HG03442 (cell line): ENCODE results near the gene R3HDM4.
"Not testable (repeated sequence)": the region's sequence is repeated elsewhere in the genome, so short reads cannot be mapped to it uniquely, and the experiment has no call there.

Experiments used
- ATAC-seq: cut with Tn5 transposase; IDR thresholded peaks from one replicate; pipeline ENCODE4 v1.9.1; 2021; ENCODE audit warnings: mild to moderate bottlenecking, moderate library complexity; ENCODE audit not compliant: unreplicated experiment

R3HDM4 gene

DNA sequence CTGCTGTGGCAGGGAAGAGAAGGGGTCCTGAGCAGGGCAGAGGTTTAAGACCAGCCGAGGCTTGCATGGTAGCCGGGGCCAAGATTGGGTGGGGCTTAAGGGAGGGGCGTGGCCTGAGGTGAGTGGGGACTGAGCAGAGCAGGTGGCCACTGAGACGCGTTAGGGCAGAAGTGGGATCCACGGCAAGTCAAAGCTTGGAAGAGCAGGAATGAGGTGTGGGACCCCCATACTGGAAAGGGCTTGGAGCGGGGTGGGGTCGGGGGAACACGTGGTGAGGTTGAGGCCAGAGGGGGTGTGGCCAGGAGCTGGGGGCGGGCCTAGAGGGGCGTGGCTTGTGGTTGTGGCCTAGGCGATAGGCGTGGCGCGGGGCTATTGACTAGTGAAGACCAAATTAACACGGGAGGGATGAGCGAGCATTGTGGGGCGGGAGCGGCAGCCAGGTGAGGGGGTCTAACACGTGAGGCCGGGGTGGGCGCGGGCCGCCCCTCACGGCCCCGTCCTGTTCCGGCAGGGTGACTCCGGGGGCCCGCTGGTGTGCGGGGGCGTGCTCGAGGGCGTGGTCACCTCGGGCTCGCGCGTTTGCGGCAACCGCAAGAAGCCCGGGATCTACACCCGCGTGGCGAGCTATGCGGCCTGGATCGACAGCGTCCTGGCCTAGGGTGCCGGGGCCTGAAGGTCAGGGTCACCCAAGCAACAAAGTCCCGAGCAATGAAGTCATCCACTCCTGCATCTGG is 50.3 kb downstream of the R3HDM4 start:
- no peak for ATAC-seq

DNA sequence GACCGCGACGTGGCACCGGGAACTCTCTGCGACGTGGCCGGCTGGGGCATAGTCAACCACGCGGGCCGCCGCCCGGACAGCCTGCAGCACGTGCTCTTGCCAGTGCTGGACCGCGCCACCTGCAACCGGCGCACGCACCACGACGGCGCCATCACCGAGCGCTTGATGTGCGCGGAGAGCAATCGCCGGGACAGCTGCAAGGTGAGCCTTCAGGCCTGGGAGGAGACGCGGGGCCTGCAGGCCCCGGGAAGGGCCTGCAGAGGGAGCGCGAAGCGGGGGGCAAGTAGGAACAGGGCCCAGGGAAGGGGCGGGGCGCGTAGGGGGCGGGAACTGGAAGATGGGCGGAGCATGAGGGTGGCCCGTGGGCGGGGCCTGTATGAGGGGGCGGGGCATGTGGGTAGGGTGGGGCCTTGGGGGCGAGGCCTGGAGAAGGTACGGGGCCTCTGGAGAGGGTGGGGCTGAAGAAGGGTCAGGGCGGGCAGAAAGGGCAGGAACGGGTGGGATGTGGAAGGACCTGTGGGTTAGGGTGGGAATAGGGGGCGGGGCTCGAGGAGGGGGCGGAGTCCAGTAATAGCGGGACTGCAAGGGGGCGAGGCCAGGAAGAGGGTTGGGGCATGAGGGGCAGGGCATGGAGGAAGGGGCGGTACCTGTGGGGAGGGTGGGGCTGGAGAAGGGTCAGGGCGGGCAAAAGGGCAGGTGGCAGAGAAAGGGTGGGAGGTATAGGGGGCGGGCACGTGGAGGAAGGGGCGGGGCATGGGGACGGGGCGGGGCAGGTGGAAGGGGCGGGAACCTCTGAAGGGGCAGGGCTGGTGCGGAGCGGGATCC is 51.1 kb downstream of the R3HDM4 start:
- ATAC-seq = no peak

DNA sequence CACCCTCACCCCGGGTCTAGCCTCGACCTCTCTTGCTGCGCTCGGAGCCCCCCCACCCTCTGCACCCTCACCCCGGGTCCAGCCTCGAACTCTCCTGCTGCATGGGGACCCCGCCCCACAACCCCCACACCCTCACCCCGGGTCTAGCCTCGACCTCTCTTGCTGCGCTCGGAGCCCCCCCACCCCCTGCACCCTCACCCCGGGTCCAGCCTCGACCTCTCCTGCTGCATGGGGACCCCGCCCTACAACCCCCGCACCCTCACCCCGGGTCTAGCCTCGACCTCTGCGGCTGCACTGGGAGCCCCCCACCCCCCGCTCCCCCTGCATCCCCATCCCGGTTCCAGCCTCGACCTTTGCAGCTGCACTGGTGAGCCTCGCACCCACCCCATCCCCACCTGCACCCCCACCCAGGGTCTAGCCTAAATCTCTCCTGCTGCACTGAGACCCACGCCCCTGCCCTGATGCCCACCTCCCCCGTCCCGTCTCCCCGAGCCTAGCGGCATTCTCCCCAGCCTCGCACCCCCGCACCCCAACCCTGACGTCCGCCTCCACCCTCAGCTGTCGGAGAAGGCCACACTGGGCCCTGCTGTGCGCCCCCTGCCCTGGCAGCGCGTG is 51.8 kb downstream of the R3HDM4 start:
- no peak for ATAC-seq

DNA sequence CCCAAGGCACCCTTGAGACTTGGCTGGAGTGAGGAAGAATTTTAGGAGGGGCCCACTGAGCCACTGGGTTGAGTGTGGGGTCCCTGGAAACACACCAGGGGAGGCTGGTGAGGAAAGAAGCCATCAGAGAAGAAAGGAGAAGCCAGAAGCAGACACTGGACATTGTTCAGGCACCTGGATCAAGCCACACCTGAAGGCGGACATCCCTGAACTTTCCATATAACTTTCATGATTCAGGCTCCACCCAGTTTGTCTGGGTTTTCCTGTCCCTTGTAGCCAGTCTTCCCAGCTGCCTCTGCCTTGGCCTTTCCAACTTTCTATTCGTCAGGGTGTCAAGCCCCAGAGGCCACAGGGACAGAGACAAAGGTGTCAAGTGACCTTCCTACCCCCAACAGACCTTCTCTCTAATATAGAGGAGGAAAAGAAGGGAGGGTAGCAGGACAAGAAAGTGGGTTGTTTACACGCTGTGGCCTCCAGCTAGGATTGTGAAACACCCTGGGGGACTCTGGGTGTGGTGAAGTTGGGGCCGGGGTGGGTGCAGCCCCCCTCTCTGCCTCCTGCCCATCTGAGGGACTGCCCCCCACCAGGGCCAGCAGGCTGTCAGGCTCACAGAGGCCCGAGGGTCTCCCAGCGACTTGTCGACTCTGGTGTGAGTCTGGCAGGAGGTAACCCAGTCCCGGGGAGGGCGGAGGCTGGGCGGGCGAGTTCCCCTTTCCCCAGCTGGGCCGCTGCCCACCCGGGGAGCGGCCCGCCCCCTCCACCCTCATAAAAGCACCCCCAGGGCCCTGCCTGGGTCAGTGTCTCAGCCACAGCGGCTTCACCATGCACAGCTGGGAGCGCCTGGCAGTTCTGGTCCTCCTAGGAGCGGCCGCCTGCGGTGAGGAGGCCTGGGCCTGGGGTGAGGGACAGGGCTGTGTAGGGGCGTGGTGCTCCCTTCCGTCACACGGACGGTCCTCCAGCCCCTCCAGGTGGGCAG is 53.9 kb downstream of the R3HDM4 start, which contains the start of gene CFD:
CFD (plus strand) TSS at position 797 of the 976 bp plus-strand sequence; CDS start at position 823, 26 bp downstream.
- ATAC-seq = no peak

DNA sequence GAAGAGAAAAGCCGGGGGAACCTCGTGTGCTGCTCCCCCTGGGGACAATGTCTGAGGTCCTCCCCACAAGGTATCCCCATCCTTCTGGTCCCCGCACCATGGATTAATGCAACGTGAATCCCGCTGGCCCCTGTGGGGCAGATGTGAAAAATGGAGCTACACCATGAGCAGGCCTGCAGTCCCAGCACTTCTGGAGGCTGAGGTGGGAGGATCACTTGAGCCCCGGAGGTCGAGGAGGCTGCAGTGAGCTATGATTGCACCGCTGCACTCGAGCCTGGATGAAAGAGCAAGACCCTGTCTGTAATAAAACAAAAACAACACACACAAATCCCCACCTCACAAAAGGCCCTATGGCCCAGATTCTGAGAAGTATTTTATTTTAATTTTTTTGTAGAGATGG is 54.7 kb downstream of the R3HDM4 start:
- no peak for ATAC-seq

DNA sequence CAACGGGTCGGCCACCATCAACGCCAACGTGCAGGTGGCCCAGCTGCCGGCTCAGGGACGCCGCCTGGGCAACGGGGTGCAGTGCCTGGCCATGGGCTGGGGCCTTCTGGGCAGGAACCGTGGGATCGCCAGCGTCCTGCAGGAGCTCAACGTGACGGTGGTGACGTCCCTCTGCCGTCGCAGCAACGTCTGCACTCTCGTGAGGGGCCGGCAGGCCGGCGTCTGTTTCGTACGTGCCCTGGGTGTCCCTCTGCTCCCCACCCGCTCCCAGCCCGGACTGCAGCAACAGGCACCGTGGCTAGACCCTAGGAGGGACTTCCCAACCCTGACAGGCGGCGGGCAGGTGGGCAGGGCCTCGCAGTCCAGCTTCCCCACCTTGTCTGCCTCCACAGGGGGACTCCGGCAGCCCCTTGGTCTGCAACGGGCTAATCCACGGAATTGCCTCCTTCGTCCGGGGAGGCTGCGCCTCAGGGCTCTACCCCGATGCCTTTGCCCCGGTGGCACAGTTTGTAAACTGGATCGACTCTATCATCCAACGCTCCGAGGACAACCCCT is 57.4 kb downstream of the R3HDM4 start:
- no peak for ATAC-seq

DNA sequence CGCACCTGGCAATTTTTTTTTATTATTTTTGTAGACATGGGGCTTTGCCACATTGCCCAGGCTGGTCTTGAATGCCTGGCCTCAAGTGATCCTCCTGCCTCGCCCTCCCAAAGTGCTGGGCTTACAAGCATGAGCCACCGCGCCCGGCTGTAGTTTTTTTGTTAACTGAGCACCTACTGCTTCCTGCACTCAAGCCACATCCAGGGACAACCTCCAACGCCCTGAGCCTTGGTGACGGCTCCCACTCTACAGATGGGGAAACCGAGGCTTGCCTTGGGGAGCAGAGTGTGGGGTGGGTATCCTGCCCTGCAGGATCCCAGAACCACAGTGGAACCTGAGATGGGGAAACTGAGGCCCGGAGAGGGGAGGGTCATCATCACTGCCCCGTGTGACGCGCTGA is 57.9 kb downstream of the R3HDM4 start:
- no peak for ATAC-seq

DNA sequence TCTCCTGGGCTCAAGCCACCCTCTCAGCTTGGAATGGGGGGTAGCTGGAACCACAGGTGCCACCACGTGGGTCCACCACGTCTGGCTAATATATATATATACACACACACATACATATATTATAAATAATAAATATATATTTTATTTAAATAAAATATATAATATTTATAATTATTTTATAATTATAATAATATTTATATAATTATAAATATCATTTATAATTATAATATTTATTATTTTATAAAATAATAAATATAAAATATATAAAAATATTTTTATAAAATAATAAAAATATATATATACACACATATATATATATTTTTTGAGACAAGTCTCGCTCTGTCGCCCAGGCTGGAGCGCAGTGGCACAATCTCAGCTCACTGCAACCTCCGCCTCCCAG is 58.5 kb downstream of the R3HDM4 start:
- no peak for ATAC-seq

DNA sequence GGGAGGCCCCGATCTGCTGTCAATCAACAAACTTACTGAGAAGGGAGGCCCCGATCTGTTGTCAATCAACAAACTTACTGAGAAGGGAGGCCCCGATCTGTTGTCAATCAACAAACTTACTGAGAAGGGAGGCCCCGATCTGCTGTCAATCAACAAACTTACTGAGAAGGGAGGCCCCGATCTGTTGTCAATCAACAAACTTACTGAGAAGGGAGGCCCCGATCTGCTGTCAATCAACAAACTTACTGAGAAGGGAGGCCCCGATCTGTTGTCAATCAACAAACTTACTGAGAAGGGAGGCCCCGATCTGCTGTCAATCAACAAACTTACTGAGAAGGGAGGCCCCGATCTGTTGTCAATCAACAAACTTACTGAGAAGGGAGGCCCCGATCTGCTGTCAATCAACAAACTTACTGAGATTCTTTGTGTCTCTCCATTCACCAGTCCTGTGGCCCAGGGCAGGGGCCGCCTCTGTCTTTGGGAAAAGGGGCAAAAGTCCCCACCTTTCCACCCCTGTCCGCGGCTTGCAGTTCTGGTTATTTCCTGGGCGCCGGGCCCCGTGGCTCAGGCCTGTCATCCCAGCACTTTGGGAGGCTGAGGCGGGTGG is 59.3 kb downstream of the R3HDM4 start:
- not testable (repeated sequence) for ATAC-seq

DNA sequence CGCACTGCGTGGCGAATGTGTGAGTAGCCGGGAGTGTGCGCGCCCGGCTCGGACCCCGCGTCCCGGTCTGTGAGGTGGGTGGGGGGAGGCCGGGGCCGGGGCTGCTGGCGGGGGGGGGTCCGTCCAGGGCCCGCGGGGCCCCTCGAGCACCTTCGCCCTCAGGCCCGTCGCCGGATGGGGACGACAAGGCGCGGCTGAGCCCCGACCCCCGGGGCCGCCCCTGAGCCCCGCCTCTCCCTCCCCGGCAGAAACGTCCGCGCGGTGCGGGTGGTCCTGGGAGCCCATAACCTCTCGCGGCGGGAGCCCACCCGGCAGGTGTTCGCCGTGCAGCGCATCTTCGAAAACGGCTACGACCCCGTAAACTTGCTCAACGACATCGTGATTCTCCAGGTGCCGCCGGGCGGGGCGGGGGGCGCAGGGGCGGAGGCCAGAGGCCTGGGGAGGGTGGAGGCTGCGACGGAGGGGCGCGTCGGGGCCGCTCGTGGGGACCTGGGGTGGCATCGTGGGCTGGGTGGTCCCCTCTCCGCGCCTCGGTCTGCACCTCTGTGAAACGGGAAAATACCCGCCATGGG is 59.9 kb downstream of the R3HDM4 start:
- ATAC-seq = no peak

DNA sequence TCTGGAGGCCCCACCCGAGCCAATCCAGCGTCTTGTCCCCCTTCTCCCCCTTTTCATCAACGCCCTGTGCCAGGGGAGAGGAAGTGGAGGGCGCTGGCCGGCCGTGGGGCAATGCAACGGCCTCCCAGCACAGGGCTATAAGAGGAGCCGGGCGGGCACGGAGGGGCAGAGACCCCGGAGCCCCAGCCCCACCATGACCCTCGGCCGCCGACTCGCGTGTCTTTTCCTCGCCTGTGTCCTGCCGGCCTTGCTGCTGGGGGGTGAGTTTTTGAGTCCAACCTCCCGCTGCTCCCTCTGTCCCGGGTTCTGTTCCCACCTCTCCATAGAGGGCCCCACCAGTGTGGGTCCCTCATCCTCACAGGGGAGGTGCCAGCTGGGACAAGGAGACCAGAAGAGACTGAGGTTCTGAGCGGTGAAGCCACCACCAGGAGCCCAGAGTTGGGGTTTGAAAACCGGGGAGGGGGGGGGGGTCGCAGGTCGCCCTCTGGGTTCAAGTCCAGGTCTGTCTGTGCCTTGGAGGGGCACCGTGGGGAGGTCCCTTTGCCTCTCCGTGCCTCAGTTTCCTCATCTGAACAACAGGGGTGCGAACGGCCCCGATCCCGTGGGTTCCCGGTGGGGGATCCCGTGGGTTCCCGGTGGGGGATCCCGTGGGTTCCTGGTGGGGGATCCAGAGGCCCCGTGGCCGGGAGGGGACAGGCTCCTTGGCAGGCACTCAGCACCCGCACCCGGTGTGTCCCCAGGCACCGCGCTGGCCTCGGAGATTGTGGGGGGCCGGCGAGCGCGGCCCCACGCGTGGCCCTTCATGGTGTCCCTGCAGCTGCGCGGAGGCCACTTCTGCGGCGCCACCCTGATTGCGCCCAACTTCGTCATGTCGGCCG is 60.6 kb downstream of the R3HDM4 start, which contains the start of gene ELANE:
ELANE (plus strand) TSS at position 168 of the 878 bp plus-strand sequence; CDS start at position 194, 26 bp downstream.
- no peak for ATAC-seq

DNA sequence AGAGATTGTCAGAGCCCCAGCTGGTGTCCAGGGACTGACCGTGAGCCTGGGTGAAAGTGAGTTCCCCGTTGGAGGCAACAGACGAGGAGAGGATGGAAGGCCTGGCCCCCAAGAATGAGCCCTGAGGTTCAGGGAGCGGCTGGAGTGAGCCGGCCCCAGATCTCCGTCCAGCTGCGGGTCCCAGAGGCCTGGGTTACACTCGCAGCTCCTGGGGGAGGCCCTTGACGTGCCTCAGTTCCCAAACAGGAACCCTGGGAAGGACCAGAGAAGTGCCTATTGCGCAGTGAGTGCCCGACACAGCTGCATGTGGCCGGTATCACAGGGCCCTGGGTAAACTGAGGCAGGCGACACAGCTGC is 62.1 kb downstream of the R3HDM4 start:
- ATAC-seq = no peak

DNA sequence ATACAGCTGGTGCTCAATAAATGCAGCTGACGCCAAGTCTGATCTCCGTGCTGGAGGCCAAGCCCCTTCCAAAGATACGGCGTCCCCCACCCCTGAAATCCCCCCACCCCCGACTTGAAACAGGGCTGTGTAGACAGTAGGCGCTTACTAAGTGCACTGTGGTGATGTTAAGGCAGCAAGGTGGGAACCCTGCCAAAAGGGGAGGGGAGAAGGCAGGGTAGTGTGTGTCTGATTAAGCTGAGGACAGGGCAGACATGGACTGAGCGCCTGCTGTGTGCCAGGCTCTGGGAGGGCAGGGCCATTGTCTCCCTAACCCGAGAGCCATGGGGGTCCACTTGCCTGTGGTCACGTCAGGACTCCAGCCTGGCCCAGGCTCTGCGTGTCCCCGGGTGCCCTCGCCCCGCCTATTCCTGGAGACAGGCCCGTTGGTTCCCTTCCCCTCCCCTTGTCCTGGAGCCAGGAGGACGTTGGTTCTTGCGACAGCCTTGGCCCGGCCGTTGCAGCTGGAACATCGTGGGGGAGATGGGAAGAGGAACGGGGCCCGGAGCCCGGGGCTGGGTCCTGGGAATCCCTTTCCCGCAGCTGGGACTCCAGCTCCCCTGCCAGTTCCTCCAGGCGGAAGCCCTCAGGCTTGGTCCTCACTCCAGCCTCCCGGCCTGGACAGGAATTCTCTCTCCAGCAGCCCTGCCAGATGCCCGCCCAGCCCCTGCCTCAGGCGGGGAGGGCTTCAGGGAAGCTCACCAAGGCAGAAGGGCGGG is 62.6 kb downstream of the R3HDM4 start:
- ATAC-seq = no peak

DNA sequence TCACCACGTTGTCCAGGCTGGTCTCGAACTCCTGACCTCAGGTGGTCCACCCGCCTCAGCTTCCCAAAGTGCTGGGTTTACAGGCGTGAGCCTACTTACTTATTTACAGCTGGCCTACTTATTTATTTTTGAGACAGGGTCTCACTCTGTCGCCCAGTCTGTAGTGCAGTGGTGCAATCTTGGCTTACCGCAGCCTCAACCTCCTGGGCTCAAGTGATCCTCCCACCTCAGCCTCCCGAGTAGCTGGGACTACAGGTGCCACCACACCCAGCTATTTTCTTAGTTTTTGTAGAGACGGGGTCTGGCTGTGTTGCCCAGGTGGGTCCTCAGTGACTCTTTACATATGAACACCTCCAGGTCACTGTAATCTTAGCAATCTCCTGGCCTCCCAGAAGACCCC is 63.8 kb downstream of the R3HDM4 start:
- not testable (repeated sequence) for ATAC-seq

DNA sequence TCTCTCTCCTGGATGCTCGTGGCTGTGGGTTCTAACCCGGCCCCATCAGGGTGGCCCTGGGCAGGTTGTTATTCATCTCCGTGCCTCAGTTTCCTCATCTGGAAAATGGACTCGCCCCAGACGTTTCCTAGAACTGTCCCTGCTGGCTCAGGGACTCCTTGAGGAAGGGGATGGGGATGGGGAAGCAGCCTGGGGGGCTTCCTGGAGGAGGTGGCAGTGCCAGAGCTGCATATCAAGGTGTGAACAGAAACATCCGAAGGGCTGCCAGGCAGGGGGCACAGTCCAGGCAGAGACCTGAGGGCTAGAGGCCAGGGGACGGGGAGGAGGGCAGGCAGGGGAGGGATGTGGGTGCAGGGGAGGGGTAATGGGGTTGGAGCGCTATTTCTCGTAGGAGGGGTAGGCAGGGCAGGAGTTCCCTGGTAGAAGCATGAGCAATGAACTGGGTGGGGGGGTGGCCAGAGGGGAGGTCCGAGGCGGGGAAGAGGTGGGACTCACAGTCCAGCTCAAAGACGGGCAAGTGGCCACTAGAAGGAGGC is 64.6 kb downstream of the R3HDM4 start:
- ATAC-seq = no peak
